Measurements from ENCODE around the gene CR1. TPM values are rescaled to one million over a fixed set of nuclear protein-coding genes. Genes with fewer than 3 reads are reported as not detected.
"Not testable (repeated sequence)": the region's sequence is repeated elsewhere in the genome, so short reads cannot be mapped to it uniquely, and the experiment has no call there.

Gene CR1
- total RNA-seq, 4 donors from 2014 or later = 1.5 to 12.0 (median 3.3) TPM

GRCh38 chr1:207516729-207517128, 20.8 kb downstream of the CR1 start:
- DNase-seq = no peak
- no peaks in the 10 kb centered on the region for H3K27me3 ChIP-seq
- no peak for TF ChIP-seq POLR2A (IDR thresholded peaks at IDR 0.05)
- TF ChIP-seq POLR2AphosphoS5 (IDR thresholded peaks at IDR 0.05) = no peak
- TF ChIP-seq CTCF (IDR thresholded peaks at IDR 0.05) = no peak
- TF ChIP-seq EP300 (IDR thresholded peaks at IDR 0.05; ENCODE audit: low read depth) = no peak
- no peaks in the 10 kb centered on the region for H3K4me1 ChIP-seq
- H3K36me3 ChIP-seq = no peaks in the 10 kb centered on the region
- no peak overlapping the region for H3K4me3 ChIP-seq
- intact Hi-C loops (cut with DNase I; ENCODE audit: low total_unique reads) = no loop called here
- no peaks in the 10 kb centered on the region for H3K9me3 ChIP-seq
- no peak overlapping the region for H3K27ac ChIP-seq
- in situ Hi-C loops (cut with MboI; ENCODE audit: low pct_ligation_motif_present in 1 of 4, low pct_unique_long_range_greater_than_20kb in 1 of 4, low sequenced_read_pairs in 3 of 4) = loop anchor here in 1 of 4 donors (25.0 kb wide), 1 partner anchor 429 kb away; the partner anchor contains the start of gene C4BPB

- H3K9me3 ChIP-seq = no peaks in the 10 kb centered on the region
- in situ Hi-C loops (cut with MboI; ENCODE audit: low pct_ligation_motif_present in 1 of 4, low pct_unique_long_range_greater_than_20kb in 1 of 4, low sequenced_read_pairs in 3 of 4) (loop anchor here in 1 of 4 donors (25.0 kb wide), 1 partner anchor 431 kb away; the partner anchor contains the start of gene C4BPB), intact Hi-C loops (cut with DNase I; ENCODE audit: low total_unique reads) (no loop called here)
- no peaks in the 10 kb centered on the region for H3K4me1 ChIP-seq
- no peaks in the 10 kb centered on the region for H3K27me3 ChIP-seq
- no peaks in the 10 kb centered on the region for H3K36me3 ChIP-seq
- WGBS, 2 donors (ENCODE audit: low coverage in 1 of 2) = 50 to 80% methylated on average over 2 to 4 of the region's 4 CpGs
- no peak overlapping the region for H3K4me3 ChIP-seq
- DNase-seq = no peak
- TF ChIP-seq POLR2A (IDR thresholded peaks at IDR 0.05) = no peak
- no peak for TF ChIP-seq EP300 (IDR thresholded peaks at IDR 0.05; ENCODE audit: low read depth)
- TF ChIP-seq POLR2AphosphoS5 (IDR thresholded peaks at IDR 0.05) = no peak
- no peak for TF ChIP-seq CTCF (IDR thresholded peaks at IDR 0.05)
- H3K27ac ChIP-seq = no peak overlapping the region
These were observed 22.8 kb downstream of the CR1 start for GRCh38 chr1:207518608-207519236.

- no peaks in the 10 kb centered on the region for H3K36me3 ChIP-seq
- no peaks in the 10 kb centered on the region for H3K4me1 ChIP-seq
- H3K27me3 ChIP-seq = no peaks in the 10 kb centered on the region
- 75 to 83% methylated on average over 13 to 23 of the region's 23 CpGs for WGBS, 2 donors (ENCODE audit: low coverage in 1 of 2)
- no peaks in the 10 kb centered on the region for H3K9me3 ChIP-seq
- no peak for TF ChIP-seq POLR2A (IDR thresholded peaks at IDR 0.05)
- TF ChIP-seq POLR2AphosphoS5 (IDR thresholded peaks at IDR 0.05) = no peak
- no peak for TF ChIP-seq EP300 (IDR thresholded peaks at IDR 0.05; ENCODE audit: low read depth)
- no peak for TF ChIP-seq CTCF (IDR thresholded peaks at IDR 0.05)
- no peak overlapping the region for H3K4me3 ChIP-seq
- no peak overlapping the region for H3K27ac ChIP-seq
- intact Hi-C loops (cut with DNase I; ENCODE audit: low total_unique reads) (no loop called here), in situ Hi-C loops (cut with MboI; ENCODE audit: low pct_ligation_motif_present in 1 of 4, low pct_unique_long_range_greater_than_20kb in 1 of 4, low sequenced_read_pairs in 3 of 4) (loop anchor here in 1 of 4 donors (25.0 kb wide), 1 partner anchor 432 kb away; the partner anchor contains the start of gene C4BPB)
- DNase-seq = no peak
These were observed 23.8 kb downstream of the CR1 start for GRCh38 chr1:207519505-207520399.

- H3K36me3 ChIP-seq; H3K27ac ChIP-seq; H3K27me3 ChIP-seq; H3K9me3 ChIP-seq; intact Hi-C loops (cut with DNase I; ENCODE audit: low total_unique reads); H3K4me1 ChIP-seq; DNase-seq; H3K4me3 ChIP-seq: not testable (repeated sequence)
- in situ Hi-C loops (cut with MboI; ENCODE audit: low pct_ligation_motif_present in 1 of 4, low pct_unique_long_range_greater_than_20kb in 1 of 4, low sequenced_read_pairs in 3 of 4) = loop anchor here in 1 of 4 donors (25.0 kb wide), 1 partner anchor 433 kb away; the partner anchor contains the start of gene C4BPB
- 78 to 86% methylated on average over 8 to 10 of the region's 10 CpGs for WGBS, 2 donors (ENCODE audit: low coverage in 1 of 2)
These were observed 24.7 kb downstream of the CR1 start for GRCh38 chr1:207520400-207521345.

GRCh38 chr1:207525239-207525638, 29.3 kb downstream of the CR1 start:
- H3K27ac ChIP-seq; H3K27me3 ChIP-seq; DNase-seq; in situ Hi-C loops (cut with MboI; ENCODE audit: low pct_ligation_motif_present in 1 of 4, low pct_unique_long_range_greater_than_20kb in 1 of 4, low sequenced_read_pairs in 3 of 4); H3K9me3 ChIP-seq; H3K4me3 ChIP-seq; H3K4me1 ChIP-seq; H3K36me3 ChIP-seq; intact Hi-C loops (cut with DNase I; ENCODE audit: low total_unique reads): not testable (repeated sequence)
- whole genome bisulfite sequencing, 2 donors (ENCODE audit: low coverage in 1 of 2) = 86% methylated on average over 3 of the region's 3 CpGs; no CpG with 5 or more reads in 1 of the 2 donors

GRCh38 chr1:207528401-207528800, 32.4 kb downstream of the CR1 start:
- H3K27ac ChIP-seq; H3K36me3 ChIP-seq; H3K27me3 ChIP-seq; H3K4me1 ChIP-seq; H3K4me3 ChIP-seq; intact Hi-C loops (cut with DNase I; ENCODE audit: low total_unique reads); in situ Hi-C loops (cut with MboI; ENCODE audit: low pct_ligation_motif_present in 1 of 4, low pct_unique_long_range_greater_than_20kb in 1 of 4, low sequenced_read_pairs in 3 of 4); H3K9me3 ChIP-seq; DNase-seq: not testable (repeated sequence)
- no CpG with 5 or more reads among the region's 1 CpG for WGBS, 2 donors (ENCODE audit: low coverage in 1 of 2)

Measured in transverse colon (tissue), 4 donors.